Lower leg skin (tissue), 4 donors: ENCODE data around the gene TMEM17. TPM values are rescaled to one million over a fixed set of nuclear protein-coding genes. Genes with fewer than 3 reads are reported as not detected.

Source experiments
- DNase-seq, 2 donors: peaks; one replicate each; pipeline ENCODE4 v3.0.0-alpha.2; 2019; ENCODE audit warnings: low spot score in 2 of 2
- H3K4me3 ChIP-seq: fragments of 200-600 bp; sonication (generic); 2 replicates; pipeline ENCODE4 v1.5.1; 2017; ENCODE audit warnings: mild to moderate bottlenecking, low read depth; ENCODE audit not compliant: poor library complexity, severe bottlenecking
- POLR2A ChIP-seq, 2 donors: fragments of 450-650 bp; IDR thresholded peaks; one replicate each; pipeline ENCODE4 v1.6.1; 2016 to 2017; ENCODE audit warnings: antibody characterized with exemption in 2 of 2, mild to moderate bottlenecking in 1 of 2, moderate library complexity in 1 of 2
- WGBS, 2 donors: methylation state at CpG; one replicate each; pipeline ENCODE4 v1.1.5; 2018; 5-methylcytosine and 5-hydroxymethylcytosine counted together
- intact Hi-C: fragments of 100-400 bp; cut with DNase I; formaldehyde crosslinking; loops from one replicate; pipeline ENCODE4 v1.15.0; 2023; ENCODE audit warnings: low total_unique reads
- total RNA-seq, 4 donors: library from RNA; depleted of rRNA; stranded (reverse); fragments of >200 nt; gene quantifications; one replicate each; pipeline ENCODE4 v1.1.0, GENCODE V29; 2016
- TF ChIP-seq, protein P1 (sequence below), 3 donors: fragments of 450-650 bp; IDR thresholded peaks; one replicate each; pipeline ENCODE4 v1.5.1; 2016; ENCODE audit warnings: antibody characterized with exemption in 3 of 3, mild to moderate bottlenecking in 3 of 3, moderate library complexity in 2 of 3

TMEM17 gene
- total RNA-seq, 4 donors from 2014 or later, result 0.80 to 8.6 (median 1.9) TPM

DNA sequence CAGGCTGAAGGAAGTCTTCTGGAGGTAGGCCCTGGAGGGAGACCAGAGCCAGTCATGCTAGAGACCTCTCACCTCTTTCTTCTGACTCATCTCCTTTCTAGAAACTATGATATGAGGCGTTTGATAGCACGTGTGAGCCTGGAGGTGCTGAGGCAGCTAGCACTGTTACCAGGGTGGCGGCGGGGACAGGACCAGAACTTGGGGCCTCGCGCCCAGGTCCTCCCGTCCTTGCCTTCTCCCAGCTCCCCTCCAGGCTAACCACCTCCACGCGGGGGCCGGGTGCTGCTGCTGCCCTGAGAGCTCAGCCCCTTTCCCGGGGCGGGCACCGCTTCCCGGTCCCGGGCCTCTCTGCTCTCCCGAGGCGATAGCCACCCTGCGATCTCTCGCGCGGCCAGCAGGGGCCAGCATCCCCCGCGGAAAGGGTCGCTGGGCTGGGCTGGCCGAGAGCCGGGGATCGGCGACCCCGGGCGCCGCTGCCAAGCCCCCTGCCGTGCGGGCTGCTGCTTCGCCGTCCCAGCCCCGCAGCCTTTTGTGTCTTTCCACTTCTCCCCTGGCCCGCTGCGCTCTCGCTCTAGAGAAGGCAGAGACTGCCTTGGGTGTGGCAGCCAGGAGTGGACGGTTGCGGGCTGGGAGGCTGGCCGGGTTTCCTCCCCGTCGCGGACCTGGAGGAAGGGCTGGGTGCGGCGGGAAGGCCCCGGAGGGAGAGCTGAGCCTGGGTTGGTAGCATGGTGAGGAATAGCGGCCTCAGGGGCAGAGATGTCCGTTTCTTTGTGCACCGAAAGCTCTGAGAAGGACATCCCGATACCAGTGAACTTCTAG lies 49.1 kb downstream of the TMEM17 start:
- 5 to 20% methylated on average over 14 to 48 of the region's 52 CpGs for WGBS, 2 donors
- DNase-seq, result peak in 1 of 2 donors; percentile 94
- intact Hi-C loops, result loop anchor here (5.0 kb wide), 1 partner anchor 315 kb away; no protein-coding TSS in a partner anchor
- peak overlapping the region; percentile 21 for H3K4me3 ChIP-seq
- TF ChIP-seq POLR2A (IDR thresholded peaks at IDR 0.05), result no peak
- TF ChIP-seq, protein P1, sequence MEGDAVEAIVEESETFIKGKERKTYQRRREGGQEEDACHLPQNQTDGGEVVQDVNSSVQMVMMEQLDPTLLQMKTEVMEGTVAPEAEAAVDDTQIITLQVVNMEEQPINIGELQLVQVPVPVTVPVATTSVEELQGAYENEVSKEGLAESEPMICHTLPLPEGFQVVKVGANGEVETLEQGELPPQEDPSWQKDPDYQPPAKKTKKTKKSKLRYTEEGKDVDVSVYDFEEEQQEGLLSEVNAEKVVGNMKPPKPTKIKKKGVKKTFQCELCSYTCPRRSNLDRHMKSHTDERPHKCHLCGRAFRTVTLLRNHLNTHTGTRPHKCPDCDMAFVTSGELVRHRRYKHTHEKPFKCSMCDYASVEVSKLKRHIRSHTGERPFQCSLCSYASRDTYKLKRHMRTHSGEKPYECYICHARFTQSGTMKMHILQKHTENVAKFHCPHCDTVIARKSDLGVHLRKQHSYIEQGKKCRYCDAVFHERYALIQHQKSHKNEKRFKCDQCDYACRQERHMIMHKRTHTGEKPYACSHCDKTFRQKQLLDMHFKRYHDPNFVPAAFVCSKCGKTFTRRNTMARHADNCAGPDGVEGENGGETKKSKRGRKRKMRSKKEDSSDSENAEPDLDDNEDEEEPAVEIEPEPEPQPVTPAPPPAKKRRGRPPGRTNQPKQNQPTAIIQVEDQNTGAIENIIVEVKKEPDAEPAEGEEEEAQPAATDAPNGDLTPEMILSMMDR (IDR thresholded peaks at IDR 0.05), result peak in 1 of 3 donors; percentile 88

DNA sequence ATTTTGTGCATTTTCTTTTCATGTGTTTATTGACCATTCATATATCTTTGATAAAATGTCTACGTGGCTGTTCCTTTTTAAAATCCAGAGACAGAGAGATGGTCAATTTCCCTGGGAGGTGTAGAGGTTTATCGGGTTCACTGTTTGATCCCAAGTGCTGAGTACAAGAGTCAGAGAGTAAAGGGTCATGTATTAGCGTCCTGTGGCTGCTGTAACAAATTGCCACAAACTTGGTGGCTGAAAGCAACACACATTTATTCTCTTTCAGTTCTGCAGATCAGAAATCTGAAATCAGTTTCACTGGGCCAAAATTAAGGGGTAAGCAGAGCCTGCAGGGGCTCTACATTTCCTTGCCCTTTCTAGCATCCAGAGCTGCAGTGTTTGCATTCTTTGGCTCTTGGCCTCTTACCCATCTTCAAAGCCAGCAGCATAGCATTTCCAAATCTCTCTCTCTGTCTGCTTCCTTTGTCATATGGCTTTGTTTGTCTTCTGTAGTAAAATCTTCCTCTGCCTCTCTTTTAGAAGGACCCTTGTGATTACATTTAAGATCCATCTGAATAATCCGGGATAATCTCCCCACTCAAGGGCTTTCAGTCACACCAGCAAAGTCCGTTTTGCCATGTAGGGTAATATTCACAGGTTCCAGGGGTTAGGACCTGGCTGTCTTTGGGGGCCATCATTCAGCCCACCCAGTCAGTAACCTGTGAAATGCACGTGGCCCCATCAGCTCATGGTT lies 49.9 kb downstream of the TMEM17 start:
- intact Hi-C loops, result loop anchor here (5.0 kb wide), 1 partner anchor 316 kb away; no protein-coding TSS in a partner anchor
- DNase-seq, result no peak
- 92 to 95% methylated on average over 6 of the region's 6 CpGs for WGBS, 2 donors
- no peak for TF ChIP-seq POLR2A (IDR thresholded peaks at IDR 0.05)
- TF ChIP-seq, protein P1 (IDR thresholded peaks at IDR 0.05), result no peak
- no peak overlapping the region for H3K4me3 ChIP-seq

DNA sequence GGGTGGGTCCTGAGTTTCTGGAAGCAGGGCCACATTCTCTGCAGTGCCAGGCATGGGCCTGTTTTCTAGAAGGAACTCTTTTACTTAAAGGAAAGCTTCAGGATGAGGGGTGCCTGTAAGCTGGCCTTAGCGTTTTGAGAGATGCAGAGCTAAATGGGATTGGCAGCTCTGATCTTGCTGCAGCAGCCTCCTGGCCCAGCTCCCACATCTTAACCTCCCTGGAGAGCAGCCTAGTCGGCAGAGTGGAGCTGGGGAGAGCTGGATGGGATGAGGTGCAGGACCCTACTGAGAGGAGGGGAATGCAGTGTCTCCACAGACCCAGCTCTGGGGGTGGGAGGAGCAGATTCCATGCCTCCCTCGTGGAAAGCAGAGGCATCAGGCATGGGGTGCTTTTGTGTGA lies 52.0 kb downstream of the TMEM17 start:
- no peak overlapping the region for H3K4me3 ChIP-seq
- WGBS, 2 donors, result 26 to 44% methylated on average over 3 of the region's 3 CpGs
- peak in 1 of 2 donors; percentile 77 for DNase-seq
- TF ChIP-seq, protein P1 (IDR thresholded peaks at IDR 0.05), result no peak
- TF ChIP-seq POLR2A (IDR thresholded peaks at IDR 0.05), result no peak
- intact Hi-C loops, result no loop called here

DNA sequence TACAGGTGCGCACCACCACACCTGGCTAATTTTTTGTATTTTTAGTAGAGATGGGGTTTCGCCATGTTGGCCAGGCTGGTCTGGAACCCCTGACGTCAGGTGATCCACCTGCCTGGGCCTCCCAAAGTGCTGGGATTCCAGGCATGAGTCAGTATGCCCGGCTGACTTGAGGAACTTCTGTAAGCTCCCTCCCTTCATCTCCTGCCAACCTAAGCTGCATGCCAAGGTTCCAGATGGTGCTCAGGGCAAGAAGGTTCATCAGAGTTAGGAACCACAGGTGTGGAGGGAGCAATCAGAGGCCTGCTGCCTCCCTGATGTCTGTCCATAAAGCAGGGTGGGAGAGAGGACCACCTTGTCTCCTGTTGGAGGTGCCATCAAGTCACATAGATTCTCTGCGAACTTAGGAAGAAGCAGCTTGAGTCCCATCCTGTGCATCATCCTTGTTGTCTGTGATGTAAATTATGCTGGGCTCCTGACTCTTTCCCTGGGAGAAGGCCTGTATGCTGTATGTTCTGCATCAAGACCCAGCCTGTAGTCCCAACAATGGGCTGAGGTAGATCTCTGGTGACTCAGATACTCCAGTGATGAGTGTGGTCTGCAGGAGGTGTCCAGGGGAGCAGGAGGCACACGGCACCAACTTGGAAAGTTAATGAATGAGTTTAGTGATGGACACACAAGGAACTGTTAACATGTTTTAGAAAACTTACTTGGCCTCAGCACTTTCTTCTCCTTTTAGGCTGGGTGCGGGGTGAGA lies 53.1 kb downstream of the TMEM17 start:
- TF ChIP-seq, protein P1 (IDR thresholded peaks at IDR 0.05), result no peak
- no peak for TF ChIP-seq POLR2A (IDR thresholded peaks at IDR 0.05)
- 57 to 69% methylated on average over 7 of the region's 7 CpGs for WGBS, 2 donors
- no peak for DNase-seq
- intact Hi-C loops, result no loop called here
- H3K4me3 ChIP-seq, result no peak overlapping the region

DNA sequence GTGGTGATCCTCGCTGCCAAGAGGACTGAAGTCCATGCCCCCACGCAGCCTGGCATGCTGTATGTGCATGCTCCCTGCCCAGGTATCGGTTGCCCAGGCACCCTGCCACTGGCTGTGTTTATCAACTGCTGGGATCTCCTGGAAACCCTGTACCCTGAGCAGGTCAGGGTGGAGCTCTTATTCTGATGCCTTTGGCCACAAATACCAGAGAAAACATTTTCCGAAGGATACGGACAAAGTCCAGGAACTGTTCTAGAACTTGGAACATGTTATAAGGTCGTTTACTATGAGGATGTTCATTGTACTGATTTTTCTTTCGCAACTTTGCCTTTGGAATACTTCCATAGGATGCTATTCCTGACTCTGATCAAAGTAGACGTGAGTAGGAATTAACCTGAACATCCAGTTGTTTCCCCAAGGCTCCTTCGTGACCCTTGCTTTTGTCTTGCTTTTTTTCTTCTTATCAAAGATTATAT lies 55.2 kb downstream of the TMEM17 start:
- TF ChIP-seq, protein P1 (IDR thresholded peaks at IDR 0.05), result no peak
- no peak for TF ChIP-seq POLR2A (IDR thresholded peaks at IDR 0.05)
- DNase-seq, result no peak
- intact Hi-C loops, result no loop called here
- no peak overlapping the region for H3K4me3 ChIP-seq
- WGBS, 2 donors, result 45 to 51% methylated on average over 9 of the region's 9 CpGs
